Neural progenitor cell (in vitro differentiated cells): ENCODE measurements around the gene EVA1A.

Experiments
- EZH2 ChIP-seq: fragments of 200-600 bp; sonication (generic); IDR thresholded peaks from 2 replicates; pipeline ENCODE4 v1.6.1; 2017; ENCODE audit warnings: antibody characterized with exemption, mild to moderate bottlenecking, moderate library complexity
- EZH2phosphoT487 ChIP-seq: fragments of 200-600 bp; sonication (generic); IDR thresholded peaks from 2 replicates; pipeline ENCODE4 v1.6.1; 2017; ENCODE audit warnings: antibody characterized with exemption
- TF ChIP-seq, protein P1 (sequence below): fragments of 200-600 bp; sonication (generic); IDR thresholded peaks from 2 replicates; pipeline ENCODE4 v1.5.1; 2017; ENCODE audit warnings: antibody characterized with exemption, mild to moderate bottlenecking

GRCh38 chr2:75600461-75601011 is 39.8 kb upstream of the EVA1A start:
- TF ChIP-seq, protein P1, sequence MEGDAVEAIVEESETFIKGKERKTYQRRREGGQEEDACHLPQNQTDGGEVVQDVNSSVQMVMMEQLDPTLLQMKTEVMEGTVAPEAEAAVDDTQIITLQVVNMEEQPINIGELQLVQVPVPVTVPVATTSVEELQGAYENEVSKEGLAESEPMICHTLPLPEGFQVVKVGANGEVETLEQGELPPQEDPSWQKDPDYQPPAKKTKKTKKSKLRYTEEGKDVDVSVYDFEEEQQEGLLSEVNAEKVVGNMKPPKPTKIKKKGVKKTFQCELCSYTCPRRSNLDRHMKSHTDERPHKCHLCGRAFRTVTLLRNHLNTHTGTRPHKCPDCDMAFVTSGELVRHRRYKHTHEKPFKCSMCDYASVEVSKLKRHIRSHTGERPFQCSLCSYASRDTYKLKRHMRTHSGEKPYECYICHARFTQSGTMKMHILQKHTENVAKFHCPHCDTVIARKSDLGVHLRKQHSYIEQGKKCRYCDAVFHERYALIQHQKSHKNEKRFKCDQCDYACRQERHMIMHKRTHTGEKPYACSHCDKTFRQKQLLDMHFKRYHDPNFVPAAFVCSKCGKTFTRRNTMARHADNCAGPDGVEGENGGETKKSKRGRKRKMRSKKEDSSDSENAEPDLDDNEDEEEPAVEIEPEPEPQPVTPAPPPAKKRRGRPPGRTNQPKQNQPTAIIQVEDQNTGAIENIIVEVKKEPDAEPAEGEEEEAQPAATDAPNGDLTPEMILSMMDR, result no peak
- no peak for TF ChIP-seq EZH2
- TF ChIP-seq EZH2phosphoT487, result no peak
